GM23338 (cell line): ENCODE results near the gene DLG2. TPM values are rescaled to one million over a fixed set of nuclear protein-coding genes. Genes with fewer than 3 reads are reported as not detected.

ENCODE experiments used
- ATAC-seq: fragments of 200-7000 bp; cut with Tn5 transposase; 3 replicates; pipeline ENCODE4 v1.9.1; 2020
- DNase-seq: peaks from one replicate; pipeline ENCODE4 v3.0.0-alpha.2; 2015; ENCODE audit warnings: low spot score
- H2AFZ ChIP-seq: fragments of 200-600 bp; sonication (generic); 2 replicates; pipeline ENCODE4 v1.8.0; 2016; ENCODE audit warnings: antibody characterized with exemption, mild to moderate bottlenecking, moderate library complexity
- H3F3A ChIP-seq: fragments of 200-600 bp; sonication (generic); replicated peaks from 2 replicates; pipeline ENCODE4 v1.8.0; 2017; ENCODE audit warnings: antibody characterized with exemption, mixed run types, low read depth
- H3K27ac ChIP-seq: fragments of 200-600 bp; sonication (generic); 2 replicates; pipeline ENCODE4 v1.6.1; 2016; ENCODE audit warnings: low read depth
- H3K27me3 ChIP-seq: fragments of 200-600 bp; sonication (generic); 2 replicates; pipeline ENCODE4 v1.8.0; 2016; ENCODE audit warnings: mild to moderate bottlenecking, mixed run types, moderate library complexity; ENCODE audit not compliant: insufficient read depth
- H3K36me3 ChIP-seq: fragments of 200-600 bp; sonication (generic); 2 replicates; pipeline ENCODE4 v1.8.0; 2016; ENCODE audit warnings: mild to moderate bottlenecking; ENCODE audit not compliant: insufficient read depth
- H3K4me1 ChIP-seq: fragments of 200-600 bp; sonication (generic); 2 replicates; pipeline ENCODE4 v1.8.0; 2016; ENCODE audit warnings: mild to moderate bottlenecking, moderate library complexity; ENCODE audit not compliant: insufficient read depth
- H3K4me2 ChIP-seq: fragments of 200-600 bp; sonication (generic); 2 replicates; pipeline ENCODE4 v1.7.1; 2017; ENCODE audit warnings: mixed run types
- H3K4me3 ChIP-seq: fragments of 200-600 bp; sonication (generic); 2 replicates; pipeline ENCODE4 v1.6.1; 2016; ENCODE audit warnings: mixed run types
- H3K79me2 ChIP-seq: fragments of 200-600 bp; sonication (generic); replicated peaks from 2 replicates; pipeline ENCODE4 v1.8.0; 2017; ENCODE audit warnings: mild to moderate bottlenecking; ENCODE audit not compliant: insufficient read depth
- H3K9me2 ChIP-seq: fragments of 200-600 bp; sonication (generic); 2 replicates; pipeline ENCODE4 v1.8.0; 2017; ENCODE audit not compliant: insufficient read depth
- H4K20me1 ChIP-seq: fragments of 200-600 bp; sonication (generic); replicated peaks from 2 replicates; pipeline ENCODE4 v1.8.0; 2017; ENCODE audit warnings: mild to moderate bottlenecking; ENCODE audit not compliant: insufficient read depth
- H3K27ac Mint-ChIP-seq: 2 replicates; pipeline ENCODE4 v1.8.0; 2020; ENCODE audit warnings: inconsistent platforms, mild to moderate bottlenecking, moderate library complexity, mixed read lengths
- H3K27me3 Mint-ChIP-seq: 3 replicates; pipeline ENCODE4 v1.8.0; 2022; ENCODE audit warnings: low read depth, mild to moderate bottlenecking, moderate library complexity, mixed read lengths, inconsistent platforms; ENCODE audit not compliant: insufficient read depth, poor library complexity
- H3K36me3 Mint-ChIP-seq: 3 replicates; pipeline ENCODE4 v1.8.0; 2021; ENCODE audit warnings: low read depth, mild to moderate bottlenecking, inconsistent platforms, moderate library complexity, mixed read lengths
- H3K4me1 Mint-ChIP-seq: 3 replicates; pipeline ENCODE4 v1.8.0; 2020; ENCODE audit warnings: mild to moderate bottlenecking, inconsistent platforms, mixed read lengths
- H3K4me3 Mint-ChIP-seq: 3 replicates; pipeline ENCODE4 v1.8.0; 2021; ENCODE audit warnings: moderate library complexity, mild to moderate bottlenecking, inconsistent platforms, mixed read lengths
- H3K9me3 Mint-ChIP-seq: 3 replicates; pipeline ENCODE4 v1.8.0; 2020; ENCODE audit warnings: moderate library complexity, mild to moderate bottlenecking, inconsistent platforms, mixed read lengths
- CREB1 ChIP-seq: fragments of 250-450 bp; sonication (Bioruptor Pico); IDR thresholded peaks from 2 replicates; pipeline ENCODE4 v1.5.0; 2020; ENCODE audit warnings: low read depth, mild to moderate bottlenecking, moderate library complexity
- EZH2 ChIP-seq: fragments of 200-600 bp; sonication (generic); IDR thresholded peaks from one replicate; pipeline ENCODE4 v1.8.0; 2017; ENCODE audit warnings: antibody characterized with exemption, mild to moderate bottlenecking, low read depth; ENCODE audit not compliant: unreplicated experiment
- EZH2phosphoT487 ChIP-seq: fragments of 200-600 bp; sonication (generic); IDR thresholded peaks from one replicate; pipeline ENCODE4 v1.8.1; 2018; ENCODE audit warnings: antibody characterized with exemption; ENCODE audit not compliant: unreplicated experiment
- JUNB ChIP-seq: IDR thresholded peaks from one replicate; pipeline ENCODE4 v1.6.1; 2016; ENCODE audit warnings: antibody characterized with exemption; ENCODE audit not compliant: unreplicated experiment
- NANOG ChIP-seq: IDR thresholded peaks from 2 replicates; pipeline ENCODE4 v1.6.1; 2016; ENCODE audit warnings: antibody characterized with exemption, borderline replicate concordance
- POLR2AphosphoS5 ChIP-seq: IDR thresholded peaks from 2 replicates; pipeline ENCODE4 v1.6.1; 2016; ENCODE audit warnings: antibody characterized with exemption, low read depth
- STAT1 ChIP-seq: IDR thresholded peaks from one replicate; pipeline ENCODE4 v1.6.1; 2016; ENCODE audit warnings: antibody characterized with exemption; ENCODE audit not compliant: unreplicated experiment
- ZNF331 ChIP-seq: fragments of 250-450 bp; sonication (Bioruptor Pico); IDR thresholded peaks from 2 replicates; pipeline ENCODE4 v1.5.0; 2020; ENCODE audit warnings: low read depth, mild to moderate bottlenecking, moderate library complexity
- polyA plus RNA-seq: library from polyadenylated mRNA; unstranded; fragments of >200 nt; fragmentation: Nextera tagmentation; extraction: Ambion mirVana; gene quantifications from 2 replicates; pipeline ENCODE4 v1.2.1, GENCODE V29; 2016
- total RNA-seq: library from RNA; depleted of rRNA; stranded (reverse); fragments of >200 nt; shearing (Covaris generic); gene quantifications from 2 replicates; pipeline ENCODE4 v1.2.3, GENCODE V29; 2014
- TF ChIP-seq, protein P1 (sequence below), 2 experiments: fragments of 200-600 bp in 1 of 2; sonication (generic) in 1 of 2; conservative IDR thresholded peaks; 2 replicates each; pipeline versions ENCODE4 v1.5.1 to v1.6.1; 2016 to 2017; ENCODE audit warnings: antibody characterized with exemption in 2 of 2, low read depth in 2 of 2, mild to moderate bottlenecking in 2 of 2, moderate library complexity in 1 of 2
- TF ChIP-seq, protein P2 (sequence below): IDR thresholded peaks from 2 replicates; pipeline ENCODE4 v1.6.1; 2016; ENCODE audit warnings: antibody characterized with exemption
- TF ChIP-seq, protein P3 (sequence below): fragments of 250-450 bp; sonication (Bioruptor Pico); IDR thresholded peaks from 2 replicates; pipeline ENCODE4 v1.5.0; 2020; ENCODE audit warnings: mild to moderate bottlenecking, moderate library complexity
- TF ChIP-seq, protein P4 (sequence below): IDR thresholded peaks from one replicate; pipeline ENCODE4 v1.6.1; 2018; ENCODE audit warnings: antibody characterized with exemption; ENCODE audit not compliant: unreplicated experiment

DLG2 gene
- total and polyA plus RNA-seq, 2 experiments from 2014 or later = 19.8 to 21.5 TPM

DNA sequence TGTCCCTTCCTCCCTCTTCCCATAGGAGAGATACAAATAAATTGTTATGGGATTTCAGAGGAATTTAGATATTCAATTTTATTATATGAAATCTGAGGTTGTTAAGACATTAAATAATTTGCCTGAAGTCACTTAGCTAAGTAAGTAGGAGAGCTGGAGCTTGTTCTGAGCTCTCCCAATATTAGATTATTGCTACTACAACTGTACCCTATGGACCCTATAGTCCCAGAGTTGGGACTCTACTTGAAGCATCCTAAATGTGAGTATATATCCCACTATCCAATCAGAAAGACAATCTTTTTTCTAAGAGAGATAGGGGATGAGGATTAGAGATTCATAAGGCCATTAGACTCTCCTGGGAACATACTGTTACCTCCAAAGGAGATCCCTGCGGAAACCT is 1130.0 kb downstream of the DLG2 start:
- Histone ChIP-seq H3K9me2 (0 out of 2 replicates have a peak, but pooled peaks cover 6% of the 10 kb centered on the region), H4K20me1 (no peaks in the 10 kb centered on the region), H3F3A (no peaks in the 10 kb centered on the region), H3K4me3 (no peak overlapping the region), H3K4me2 (no peak overlapping the region), H3K27ac (no peak overlapping the region), H2AFZ (no peak overlapping the region), H3K79me2 (no peaks in the 10 kb centered on the region), H3K4me1 (no peaks in the 10 kb centered on the region), H3K27me3 (no peaks in the 10 kb centered on the region), H3K36me3 (no peaks in the 10 kb centered on the region)
- Mint-ChIP-seq H3K36me3 (no peaks in the 10 kb centered on the region), H3K9me3 (no peaks in the 10 kb centered on the region), H3K4me1 (no peaks in the 10 kb centered on the region), H3K4me3 (no peak overlapping the region), H3K27me3 (peaks cover 3% of the 10 kb centered on the region), H3K27ac (no peak overlapping the region)
- TF ChIP-seq POLR2AphosphoS5 = no peak
- no peak for TF ChIP-seq EZH2phosphoT487
- TF ChIP-seq, protein P1, sequence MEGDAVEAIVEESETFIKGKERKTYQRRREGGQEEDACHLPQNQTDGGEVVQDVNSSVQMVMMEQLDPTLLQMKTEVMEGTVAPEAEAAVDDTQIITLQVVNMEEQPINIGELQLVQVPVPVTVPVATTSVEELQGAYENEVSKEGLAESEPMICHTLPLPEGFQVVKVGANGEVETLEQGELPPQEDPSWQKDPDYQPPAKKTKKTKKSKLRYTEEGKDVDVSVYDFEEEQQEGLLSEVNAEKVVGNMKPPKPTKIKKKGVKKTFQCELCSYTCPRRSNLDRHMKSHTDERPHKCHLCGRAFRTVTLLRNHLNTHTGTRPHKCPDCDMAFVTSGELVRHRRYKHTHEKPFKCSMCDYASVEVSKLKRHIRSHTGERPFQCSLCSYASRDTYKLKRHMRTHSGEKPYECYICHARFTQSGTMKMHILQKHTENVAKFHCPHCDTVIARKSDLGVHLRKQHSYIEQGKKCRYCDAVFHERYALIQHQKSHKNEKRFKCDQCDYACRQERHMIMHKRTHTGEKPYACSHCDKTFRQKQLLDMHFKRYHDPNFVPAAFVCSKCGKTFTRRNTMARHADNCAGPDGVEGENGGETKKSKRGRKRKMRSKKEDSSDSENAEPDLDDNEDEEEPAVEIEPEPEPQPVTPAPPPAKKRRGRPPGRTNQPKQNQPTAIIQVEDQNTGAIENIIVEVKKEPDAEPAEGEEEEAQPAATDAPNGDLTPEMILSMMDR (conservative IDR thresholded peaks at IDR 0.05; ENCODE audit: low read depth in 2 of 2) = no peak
- no peak for TF ChIP-seq NANOG
- no peak for TF ChIP-seq ZNF331 (CRISPR knock-in tag)
- no peak for TF ChIP-seq JUNB
- TF ChIP-seq, protein P2, sequence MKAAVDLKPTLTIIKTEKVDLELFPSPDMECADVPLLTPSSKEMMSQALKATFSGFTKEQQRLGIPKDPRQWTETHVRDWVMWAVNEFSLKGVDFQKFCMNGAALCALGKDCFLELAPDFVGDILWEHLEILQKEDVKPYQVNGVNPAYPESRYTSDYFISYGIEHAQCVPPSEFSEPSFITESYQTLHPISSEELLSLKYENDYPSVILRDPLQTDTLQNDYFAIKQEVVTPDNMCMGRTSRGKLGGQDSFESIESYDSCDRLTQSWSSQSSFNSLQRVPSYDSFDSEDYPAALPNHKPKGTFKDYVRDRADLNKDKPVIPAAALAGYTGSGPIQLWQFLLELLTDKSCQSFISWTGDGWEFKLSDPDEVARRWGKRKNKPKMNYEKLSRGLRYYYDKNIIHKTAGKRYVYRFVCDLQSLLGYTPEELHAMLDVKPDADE = no peak
- TF ChIP-seq STAT1 = no peak
- TF ChIP-seq, protein P3, sequence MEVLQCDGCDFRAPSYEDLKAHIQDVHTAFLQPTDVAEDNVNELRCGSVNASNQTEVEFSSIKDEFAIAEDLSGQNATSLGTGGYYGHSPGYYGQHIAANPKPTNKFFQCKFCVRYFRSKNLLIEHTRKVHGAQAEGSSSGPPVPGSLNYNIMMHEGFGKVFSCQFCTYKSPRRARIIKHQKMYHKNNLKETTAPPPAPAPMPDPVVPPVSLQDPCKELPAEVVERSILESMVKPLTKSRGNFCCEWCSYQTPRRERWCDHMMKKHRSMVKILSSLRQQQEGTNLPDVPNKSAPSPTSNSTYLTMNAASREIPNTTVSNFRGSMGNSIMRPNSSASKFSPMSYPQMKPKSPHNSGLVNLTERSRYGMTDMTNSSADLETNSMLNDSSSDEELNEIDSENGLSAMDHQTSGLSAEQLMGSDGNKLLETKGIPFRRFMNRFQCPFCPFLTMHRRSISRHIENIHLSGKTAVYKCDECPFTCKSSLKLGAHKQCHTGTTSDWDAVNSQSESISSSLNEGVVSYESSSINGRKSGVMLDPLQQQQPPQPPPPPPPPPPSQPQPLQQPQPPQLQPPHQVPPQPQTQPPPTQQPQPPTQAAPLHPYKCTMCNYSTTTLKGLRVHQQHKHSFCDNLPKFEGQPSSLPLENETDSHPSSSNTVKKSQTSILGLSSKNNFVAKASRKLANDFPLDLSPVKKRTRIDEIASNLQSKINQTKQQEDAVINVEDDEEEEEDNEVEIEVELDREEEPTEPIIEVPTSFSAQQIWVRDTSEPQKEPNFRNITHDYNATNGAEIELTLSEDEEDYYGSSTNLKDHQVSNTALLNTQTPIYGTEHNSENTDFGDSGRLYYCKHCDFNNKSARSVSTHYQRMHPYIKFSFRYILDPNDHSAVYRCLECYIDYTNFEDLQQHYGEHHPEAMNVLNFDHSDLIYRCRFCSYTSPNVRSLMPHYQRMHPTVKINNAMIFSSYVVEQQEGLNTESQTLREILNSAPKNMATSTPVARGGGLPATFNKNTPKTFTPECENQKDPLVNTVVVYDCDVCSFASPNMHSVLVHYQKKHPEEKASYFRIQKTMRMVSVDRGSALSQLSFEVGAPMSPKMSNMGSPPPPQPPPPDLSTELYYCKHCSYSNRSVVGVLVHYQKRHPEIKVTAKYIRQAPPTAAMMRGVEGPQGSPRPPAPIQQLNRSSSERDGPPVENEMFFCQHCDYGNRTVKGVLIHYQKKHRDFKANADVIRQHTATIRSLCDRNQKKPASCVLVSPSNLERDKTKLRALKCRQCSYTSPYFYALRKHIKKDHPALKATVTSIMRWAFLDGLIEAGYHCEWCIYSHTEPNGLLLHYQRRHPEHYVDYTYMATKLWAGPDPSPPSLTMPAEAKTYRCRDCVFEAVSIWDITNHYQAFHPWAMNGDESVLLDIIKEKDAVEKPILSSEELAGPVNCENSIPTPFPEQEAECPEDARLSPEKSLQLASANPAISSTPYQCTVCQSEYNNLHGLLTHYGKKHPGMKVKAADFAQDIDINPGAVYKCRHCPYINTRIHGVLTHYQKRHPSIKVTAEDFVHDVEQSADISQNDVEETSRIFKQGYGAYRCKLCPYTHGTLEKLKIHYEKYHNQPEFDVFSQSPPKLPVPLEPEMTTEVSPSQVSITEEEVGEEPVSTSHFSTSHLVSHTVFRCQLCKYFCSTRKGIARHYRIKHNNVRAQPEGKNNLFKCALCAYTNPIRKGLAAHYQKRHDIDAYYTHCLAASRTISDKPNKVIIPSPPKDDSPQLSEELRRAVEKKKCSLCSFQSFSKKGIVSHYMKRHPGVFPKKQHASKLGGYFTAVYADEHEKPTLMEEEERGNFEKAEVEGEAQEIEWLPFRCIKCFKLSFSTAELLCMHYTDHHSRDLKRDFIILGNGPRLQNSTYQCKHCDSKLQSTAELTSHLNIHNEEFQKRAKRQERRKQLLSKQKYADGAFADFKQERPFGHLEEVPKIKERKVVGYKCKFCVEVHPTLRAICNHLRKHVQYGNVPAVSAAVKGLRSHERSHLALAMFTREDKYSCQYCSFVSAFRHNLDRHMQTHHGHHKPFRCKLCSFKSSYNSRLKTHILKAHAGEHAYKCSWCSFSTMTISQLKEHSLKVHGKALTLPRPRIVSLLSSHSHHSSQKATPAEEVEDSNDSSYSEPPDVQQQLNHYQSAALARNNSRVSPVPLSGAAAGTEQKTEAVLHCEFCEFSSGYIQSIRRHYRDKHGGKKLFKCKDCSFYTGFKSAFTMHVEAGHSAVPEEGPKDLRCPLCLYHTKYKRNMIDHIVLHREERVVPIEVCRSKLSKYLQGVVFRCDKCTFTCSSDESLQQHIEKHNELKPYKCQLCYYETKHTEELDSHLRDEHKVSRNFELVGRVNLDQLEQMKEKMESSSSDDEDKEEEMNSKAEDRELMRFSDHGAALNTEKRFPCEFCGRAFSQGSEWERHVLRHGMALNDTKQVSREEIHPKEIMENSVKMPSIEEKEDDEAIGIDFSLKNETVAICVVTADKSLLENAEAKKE (CRISPR knock-in tag) = no peak
- no peak for TF ChIP-seq EZH2
- no peak for TF ChIP-seq CREB1 (CRISPR knock-in tag)
- TF ChIP-seq, protein P4, sequence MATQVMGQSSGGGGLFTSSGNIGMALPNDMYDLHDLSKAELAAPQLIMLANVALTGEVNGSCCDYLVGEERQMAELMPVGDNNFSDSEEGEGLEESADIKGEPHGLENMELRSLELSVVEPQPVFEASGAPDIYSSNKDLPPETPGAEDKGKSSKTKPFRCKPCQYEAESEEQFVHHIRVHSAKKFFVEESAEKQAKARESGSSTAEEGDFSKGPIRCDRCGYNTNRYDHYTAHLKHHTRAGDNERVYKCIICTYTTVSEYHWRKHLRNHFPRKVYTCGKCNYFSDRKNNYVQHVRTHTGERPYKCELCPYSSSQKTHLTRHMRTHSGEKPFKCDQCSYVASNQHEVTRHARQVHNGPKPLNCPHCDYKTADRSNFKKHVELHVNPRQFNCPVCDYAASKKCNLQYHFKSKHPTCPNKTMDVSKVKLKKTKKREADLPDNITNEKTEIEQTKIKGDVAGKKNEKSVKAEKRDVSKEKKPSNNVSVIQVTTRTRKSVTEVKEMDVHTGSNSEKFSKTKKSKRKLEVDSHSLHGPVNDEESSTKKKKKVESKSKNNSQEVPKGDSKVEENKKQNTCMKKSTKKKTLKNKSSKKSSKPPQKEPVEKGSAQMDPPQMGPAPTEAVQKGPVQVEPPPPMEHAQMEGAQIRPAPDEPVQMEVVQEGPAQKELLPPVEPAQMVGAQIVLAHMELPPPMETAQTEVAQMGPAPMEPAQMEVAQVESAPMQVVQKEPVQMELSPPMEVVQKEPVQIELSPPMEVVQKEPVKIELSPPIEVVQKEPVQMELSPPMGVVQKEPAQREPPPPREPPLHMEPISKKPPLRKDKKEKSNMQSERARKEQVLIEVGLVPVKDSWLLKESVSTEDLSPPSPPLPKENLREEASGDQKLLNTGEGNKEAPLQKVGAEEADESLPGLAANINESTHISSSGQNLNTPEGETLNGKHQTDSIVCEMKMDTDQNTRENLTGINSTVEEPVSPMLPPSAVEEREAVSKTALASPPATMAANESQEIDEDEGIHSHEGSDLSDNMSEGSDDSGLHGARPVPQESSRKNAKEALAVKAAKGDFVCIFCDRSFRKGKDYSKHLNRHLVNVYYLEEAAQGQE = no peak
- DNase-seq (no peak), ATAC-seq (no peak)
